AG09319 (cell line): Measurements from ENCODE around the gene NUMA1.

Experiments used
- DNase-seq: peaks from one replicate; pipeline ENCODE4 v3.0.0-alpha.2; 2010; ENCODE audit warnings: low read depth; ENCODE audit errors: extremely low read depth
- CTCF ChIP-seq: IDR thresholded peaks from 2 replicates; pipeline ENCODE4 v1.5.1; 2011; ENCODE audit warnings: low read depth, mild to moderate bottlenecking, inconsistent platforms, low read length, moderate library complexity

Gene NUMA1

DNA sequence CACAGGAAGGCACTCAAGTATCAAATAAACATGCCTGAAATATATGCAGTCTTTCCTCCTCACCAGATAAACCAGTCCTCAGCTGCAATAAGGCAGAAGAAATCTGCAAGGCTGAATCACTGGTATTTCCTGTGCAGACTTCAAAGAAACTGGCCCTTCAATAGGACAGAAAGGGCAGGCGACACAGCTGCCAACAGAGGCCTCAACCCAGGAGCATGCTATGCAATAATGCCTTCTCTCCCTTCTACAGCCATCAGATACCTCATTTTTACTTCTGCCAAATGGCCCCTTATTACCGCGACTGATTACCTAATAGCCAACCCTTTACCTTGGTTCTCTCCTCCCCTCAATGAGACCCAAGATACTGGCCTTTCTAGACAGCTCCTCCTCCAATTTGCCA lies 8.0 kb downstream of the NUMA1 start:
- DNase-seq = peak; percentile 25
- TF ChIP-seq CTCF = no peak

GRCh38 chr11:72070491-72070890 lies 9.9 kb downstream of the NUMA1 start:
- DNase-seq = no peak
- no peak for TF ChIP-seq CTCF

- DNase-seq = peak; percentile 60
- TF ChIP-seq CTCF = no peak
Observed at GRCh38 chr11:72069787-72070251, 10.5 kb downstream of the NUMA1 start.

GRCh38 chr11:72069200-72069599 lies 11.1 kb downstream of the NUMA1 start:
- DNase-seq = no peak
- no peak for TF ChIP-seq CTCF

- DNase-seq = no peak
- TF ChIP-seq CTCF = no peak
Observed at GRCh38 chr11:72067676-72068075, 12.7 kb downstream of the NUMA1 start.

DNA sequence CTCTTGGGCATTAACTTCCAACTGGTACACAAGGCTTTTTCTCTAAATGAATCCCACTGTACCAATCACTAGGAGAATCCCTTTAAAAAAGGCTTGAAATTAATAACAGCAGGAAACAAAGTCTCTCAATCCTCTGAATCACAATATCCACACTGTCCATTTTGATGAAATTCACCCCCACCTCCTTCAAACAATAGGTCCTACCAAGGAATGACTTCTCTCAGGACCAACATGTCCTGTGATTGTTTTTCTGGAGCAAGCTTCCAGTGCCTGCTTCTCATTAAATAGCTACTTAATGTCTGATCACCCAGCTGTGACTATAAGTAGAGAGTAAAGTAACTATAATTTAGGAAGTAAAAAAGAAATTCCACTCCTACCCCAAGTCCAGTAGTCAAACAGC lies 13.1 kb downstream of the NUMA1 start:
- TF ChIP-seq CTCF = no peak
- no peak for DNase-seq

- TF ChIP-seq CTCF = no peak
- no peak for DNase-seq
Observed at GRCh38 chr11:72066855-72067254, 13.5 kb downstream of the NUMA1 start.
